Smooth muscle cell (in vitro differentiated cells): ENCODE results near the gene FOXJ1. TPM values are rescaled to one million over a fixed set of nuclear protein-coding genes. Genes with fewer than 3 reads are reported as not detected.

Experiments used
- DNase-seq: peaks from one replicate; lab custom pipeline; 2025; ENCODE audit not compliant: unreplicated experiment; lab: John Stamatoyannopoulos, UW
- H2AFZ ChIP-seq: fragments of 200-600 bp; sonication (generic); 2 replicates; pipeline ENCODE4 v1.6.0; 2016; ENCODE audit warnings: antibody characterized with exemption, low read depth, mild to moderate bottlenecking
- H3F3A ChIP-seq: fragments of 200-600 bp; sonication (generic); 2 replicates; pipeline ENCODE4 v1.6.0; 2017; ENCODE audit warnings: antibody characterized with exemption, low read depth
- H3K27ac ChIP-seq: fragments of 200-600 bp; sonication (generic); 2 replicates; pipeline ENCODE4 v1.5.1; 2016; ENCODE audit warnings: low read depth, mild to moderate bottlenecking
- H3K27me3 ChIP-seq: fragments of 200-600 bp; sonication (generic); 2 replicates; pipeline ENCODE4 v1.6.1; 2016; ENCODE audit warnings: low read depth, mild to moderate bottlenecking
- H3K36me3 ChIP-seq: fragments of 200-600 bp; sonication (generic); 2 replicates; pipeline ENCODE4 v1.5.1; 2016; ENCODE audit warnings: low read depth
- H3K4me1 ChIP-seq: fragments of 200-600 bp; sonication (generic); 2 replicates; pipeline ENCODE4 v1.5.1; 2016; ENCODE audit warnings: low read depth
- H3K4me2 ChIP-seq: fragments of 200-600 bp; sonication (generic); 2 replicates; pipeline ENCODE4 v1.6.0; 2016; ENCODE audit warnings: mild to moderate bottlenecking
- H3K4me3 ChIP-seq: fragments of 200-600 bp; sonication (generic); 2 replicates; pipeline ENCODE4 v1.5.1; 2016; ENCODE audit warnings: mild to moderate bottlenecking
- H3K79me2 ChIP-seq: fragments of 200-600 bp; sonication (generic); 2 replicates; pipeline ENCODE4 v1.6.0; 2016; ENCODE audit warnings: low read depth, mild to moderate bottlenecking
- H3K9ac ChIP-seq: fragments of 200-600 bp; sonication (generic); 2 replicates; pipeline ENCODE4 v1.6.0; 2016; ENCODE audit warnings: low read depth
- H3K9me3 ChIP-seq: fragments of 200-600 bp; sonication (generic); replicated peaks from 2 replicates; pipeline ENCODE4 v1.5.1; 2016; ENCODE audit warnings: low read depth
- H4K20me1 ChIP-seq: fragments of 200-600 bp; sonication (generic); 2 replicates; pipeline ENCODE4 v1.6.0; 2016; ENCODE audit warnings: low read depth
- WGBS: methylation state at CpG from one replicate; pipeline ENCODE4 v1.1.7; 2016; ENCODE audit warnings: low lambda C conversion rate; 5-methylcytosine and 5-hydroxymethylcytosine counted together
- polyA plus RNA-seq: library from polyadenylated mRNA; unstranded; fragments of >200 nt; fragmentation: Nextera tagmentation; extraction: Ambion mirVana; gene quantifications from 2 replicates; pipeline ENCODE4 v1.2.1, GENCODE V29; 2016
- total RNA-seq: library from RNA; depleted of rRNA; stranded (reverse); fragments of >200 nt; gene quantifications from 2 replicates; pipeline ENCODE4 v1.2.3, GENCODE V29; 2014
- TF ChIP-seq, protein P1 (sequence below): fragments of 200-600 bp; sonication (generic); IDR thresholded peaks from 2 replicates; pipeline ENCODE4 v1.5.1; 2017; ENCODE audit warnings: borderline replicate concordance, mild to moderate bottlenecking, antibody characterized with exemption; ENCODE audit not compliant: insufficient read depth, poor library complexity, severe bottlenecking

FOXJ1 gene
- total and polyA plus RNA-seq, 2 experiments from 2014 or later, result not detected

DNA sequence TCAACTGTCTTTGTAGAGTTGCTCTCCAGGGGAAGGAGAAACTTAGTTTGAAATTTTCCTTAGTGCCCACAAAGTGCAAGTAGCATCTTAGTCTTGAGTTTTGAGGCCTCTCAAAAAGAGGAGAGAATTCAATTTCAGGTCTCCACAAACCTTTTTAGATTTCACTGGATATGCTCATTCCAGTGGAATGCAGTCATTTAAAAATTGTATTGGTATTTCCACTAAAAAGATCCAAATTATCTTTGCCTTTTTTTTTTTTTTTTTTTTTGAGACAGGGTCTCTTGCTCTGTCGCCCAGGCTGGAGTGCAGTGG is 6.9 kb upstream of the FOXJ1 start:
- H3K4me3 ChIP-seq, result no peak overlapping the region
- no peak overlapping the region for H3K9ac ChIP-seq
- no peak overlapping the region for H2AFZ ChIP-seq
- H3K27ac ChIP-seq, result no peak overlapping the region
- no peaks in the 10 kb centered on the region for H3F3A ChIP-seq
- no peak overlapping the region for H3K4me2 ChIP-seq
- WGBS, result 100% methylated on average over 1 of the region's 1 CpG
- no peak for DNase-seq
- no peaks in the 10 kb centered on the region for H3K36me3 ChIP-seq
- peaks cover 16% of the 10 kb centered on the region for H3K27me3 ChIP-seq
- TF ChIP-seq, protein P1, sequence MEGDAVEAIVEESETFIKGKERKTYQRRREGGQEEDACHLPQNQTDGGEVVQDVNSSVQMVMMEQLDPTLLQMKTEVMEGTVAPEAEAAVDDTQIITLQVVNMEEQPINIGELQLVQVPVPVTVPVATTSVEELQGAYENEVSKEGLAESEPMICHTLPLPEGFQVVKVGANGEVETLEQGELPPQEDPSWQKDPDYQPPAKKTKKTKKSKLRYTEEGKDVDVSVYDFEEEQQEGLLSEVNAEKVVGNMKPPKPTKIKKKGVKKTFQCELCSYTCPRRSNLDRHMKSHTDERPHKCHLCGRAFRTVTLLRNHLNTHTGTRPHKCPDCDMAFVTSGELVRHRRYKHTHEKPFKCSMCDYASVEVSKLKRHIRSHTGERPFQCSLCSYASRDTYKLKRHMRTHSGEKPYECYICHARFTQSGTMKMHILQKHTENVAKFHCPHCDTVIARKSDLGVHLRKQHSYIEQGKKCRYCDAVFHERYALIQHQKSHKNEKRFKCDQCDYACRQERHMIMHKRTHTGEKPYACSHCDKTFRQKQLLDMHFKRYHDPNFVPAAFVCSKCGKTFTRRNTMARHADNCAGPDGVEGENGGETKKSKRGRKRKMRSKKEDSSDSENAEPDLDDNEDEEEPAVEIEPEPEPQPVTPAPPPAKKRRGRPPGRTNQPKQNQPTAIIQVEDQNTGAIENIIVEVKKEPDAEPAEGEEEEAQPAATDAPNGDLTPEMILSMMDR, result no peak
- H4K20me1 ChIP-seq, result no peaks in the 10 kb centered on the region
- no peaks in the 10 kb centered on the region for H3K4me1 ChIP-seq
- H3K9me3 ChIP-seq, result no peaks in the 10 kb centered on the region
- no peaks in the 10 kb centered on the region for H3K79me2 ChIP-seq

DNA sequence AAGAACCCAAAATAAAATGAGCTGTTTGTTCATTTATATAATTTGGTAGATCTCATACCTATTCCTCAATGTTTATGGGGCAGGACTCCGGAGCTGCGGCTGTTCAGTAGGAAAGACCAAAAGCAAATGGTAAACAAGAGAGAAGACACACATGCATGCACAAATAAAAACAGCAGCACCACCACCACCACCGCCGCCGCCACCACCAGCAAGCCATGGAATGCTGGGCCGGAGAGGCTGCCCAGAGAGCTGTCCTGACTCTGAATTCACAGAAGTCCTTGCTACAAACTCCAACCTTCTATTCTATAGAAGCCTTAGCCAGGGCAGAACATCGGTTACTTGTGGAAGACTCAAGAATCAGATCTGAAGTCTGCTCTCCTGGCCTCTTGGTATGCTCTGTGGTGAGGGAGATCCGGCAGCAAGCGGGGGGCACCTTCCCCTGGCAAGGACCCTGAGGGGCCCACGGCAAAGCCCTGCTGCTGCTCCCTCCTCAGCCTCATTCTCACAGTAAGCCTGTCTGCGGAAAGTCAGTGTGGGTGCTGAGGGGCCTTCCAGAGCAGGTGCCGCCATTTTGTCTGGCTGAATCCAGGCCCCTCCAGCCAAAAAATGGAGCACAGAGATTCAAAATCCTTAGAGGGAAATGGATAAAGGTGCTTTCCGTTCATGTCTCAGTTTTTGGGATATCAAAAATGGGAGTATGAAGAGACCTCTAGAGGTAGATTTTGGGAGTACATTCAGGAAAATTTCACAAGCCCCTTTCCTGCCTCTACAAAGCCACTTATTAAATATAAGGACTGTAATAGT is 6.4 kb upstream of the FOXJ1 start:
- Histone ChIP-seq H3K9ac (no peak overlapping the region), H4K20me1 (no peaks in the 10 kb centered on the region), H3K27ac (no peak overlapping the region), H3K4me2 (no peak overlapping the region), H3K4me1 (peaks cover 2% of the 10 kb centered on the region), H3K4me3 (no peak overlapping the region), H3K9me3 (no peaks in the 10 kb centered on the region), H3F3A (no peaks in the 10 kb centered on the region), H3K27me3 (peaks cover 21% of the 10 kb centered on the region), H2AFZ (no peak overlapping the region), H3K36me3 (no peaks in the 10 kb centered on the region), H3K79me2 (no peaks in the 10 kb centered on the region)
- TF ChIP-seq, protein P1, result peak; percentile 36
- WGBS, result 86% methylated on average over 13 of the region's 13 CpGs
- no peak for DNase-seq

DNA sequence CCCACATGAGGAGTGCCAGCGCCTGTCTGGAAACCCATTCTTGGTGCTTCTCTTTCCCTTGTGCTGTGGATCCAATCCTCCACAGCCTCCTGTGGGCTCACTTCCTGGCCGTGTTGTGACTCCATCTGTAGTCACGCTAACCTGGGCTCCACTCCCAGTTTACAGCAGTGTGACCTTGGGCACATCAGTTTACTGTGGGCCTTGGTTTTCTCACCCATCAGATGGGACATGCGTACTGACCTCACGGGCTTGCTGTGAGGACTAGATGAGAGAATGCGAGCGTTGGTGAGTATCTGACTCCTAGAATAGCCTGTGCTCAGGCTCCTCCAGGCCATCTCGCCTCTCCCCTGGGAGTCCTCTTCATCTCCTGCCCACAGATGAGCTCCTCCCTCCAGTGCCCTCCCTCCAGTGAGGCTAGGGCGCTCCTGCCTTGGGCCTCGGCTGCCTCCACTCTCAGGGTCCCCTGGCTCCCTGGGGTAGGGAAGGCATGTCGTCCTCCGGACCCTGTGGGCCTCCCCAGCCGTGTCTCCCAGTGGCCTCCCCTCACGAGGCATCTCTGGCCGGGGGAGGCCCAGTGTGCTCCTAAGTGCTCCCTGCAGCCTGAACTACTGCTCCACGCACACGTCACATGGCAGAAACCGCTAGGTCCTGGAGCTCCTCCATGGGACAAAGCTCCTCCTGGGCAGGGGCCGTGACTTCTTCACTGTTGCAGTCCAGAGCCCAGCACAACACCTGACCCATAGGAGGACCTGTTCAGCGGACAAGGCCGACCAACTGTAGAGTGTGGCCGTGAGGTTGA is 5.2 kb upstream of the FOXJ1 start:
- Histone ChIP-seq H3K4me3 (no peak overlapping the region), H3K4me2 (no peak overlapping the region), H3K27ac (no peak overlapping the region), H3K27me3 (peaks cover 28% of the 10 kb centered on the region), H3K4me1 (peaks cover 13% of the 10 kb centered on the region), H3F3A (no peaks in the 10 kb centered on the region), H3K9ac (no peak overlapping the region), H3K79me2 (no peaks in the 10 kb centered on the region), H4K20me1 (no peaks in the 10 kb centered on the region), H2AFZ (no peak overlapping the region), H3K36me3 (no peaks in the 10 kb centered on the region), H3K9me3 (no peaks in the 10 kb centered on the region)
- WGBS, result 95% methylated on average over 22 of the region's 22 CpGs
- TF ChIP-seq, protein P1, result no peak
- DNase-seq, result no peak
